ENCODE data around the gene CDKN2B-AS1. TPM values are rescaled to one million over a fixed set of nuclear protein-coding genes. Genes with fewer than 3 reads are reported as not detected.

The CDKN2B-AS1 gene
- total RNA-seq, 1 donor from 2014 or later: 7.1 TPM

- no peak for DNase-seq (ENCODE audit: extremely low read depth, low read depth, low spot score)
Observed at GRCh38 chr9:21982391-21982790, 12.2 kb upstream of the CDKN2B-AS1 start.

GRCh38 chr9:21982861-21983560, 11.6 kb upstream of the CDKN2B-AS1 start:
- no peak for DNase-seq (ENCODE audit: extremely low read depth, low read depth, low spot score)

GRCh38 chr9:21983561-21983935, 11.0 kb upstream of the CDKN2B-AS1 start:
- no peak for DNase-seq (ENCODE audit: extremely low read depth, low read depth, low spot score)

- no peak for DNase-seq (ENCODE audit: extremely low read depth, low read depth, low spot score)
Observed at GRCh38 chr9:21984101-21984500, 10.5 kb upstream of the CDKN2B-AS1 start.

- no peak for DNase-seq (ENCODE audit: extremely low read depth, low read depth, low spot score)
Observed at GRCh38 chr9:21985964-21986667, 8.5 kb upstream of the CDKN2B-AS1 start.

GRCh38 chr9:21988056-21988990, 6.3 kb upstream of the CDKN2B-AS1 start:
- DNase-seq (ENCODE audit: extremely low read depth, low read depth, low spot score): no peak

- no peak for DNase-seq (ENCODE audit: extremely low read depth, low read depth, low spot score)
Observed at GRCh38 chr9:21989440-21990189, 5.0 kb upstream of the CDKN2B-AS1 start.

- DNase-seq (ENCODE audit: extremely low read depth, low read depth, low spot score): no peak
Observed at GRCh38 chr9:21991072-21991959, 3.3 kb upstream of the CDKN2B-AS1 start.

GRCh38 chr9:21993007-21993406, 1.6 kb upstream of the CDKN2B-AS1 start:
- DNase-seq (ENCODE audit: extremely low read depth, low read depth, low spot score): no peak

GRCh38 chr9:21993893-21994555, 567 bp upstream of the CDKN2B-AS1 start, which contains the start of gene CDKN2A:
TSS of gene CDKN2A (minus strand) at chr9:21994392.
- DNase-seq (ENCODE audit: extremely low read depth, low read depth, low spot score): no peak

- no peak for DNase-seq (ENCODE audit: extremely low read depth, low read depth, low spot score)
Observed at GRCh38 chr9:21995006-21995665, 545 bp downstream of the CDKN2B-AS1 start.

- no peak for DNase-seq (ENCODE audit: extremely low read depth, low read depth, low spot score)
Observed at GRCh38 chr9:21995666-21996398, 1.2 kb downstream of the CDKN2B-AS1 start.

GRCh38 chr9:21996438-21996837, 1.8 kb downstream of the CDKN2B-AS1 start:
- DNase-seq (ENCODE audit: extremely low read depth, low read depth, low spot score): no peak

- no peak for DNase-seq (ENCODE audit: extremely low read depth, low read depth, low spot score)
Observed at GRCh38 chr9:21996858-21997257, 2.3 kb downstream of the CDKN2B-AS1 start.

GRCh38 chr9:21997480-21997879, 2.9 kb downstream of the CDKN2B-AS1 start:
- DNase-seq (ENCODE audit: extremely low read depth, low read depth, low spot score): no peak

GRCh38 chr9:21998026-21998425, 3.4 kb downstream of the CDKN2B-AS1 start:
- no peak for DNase-seq (ENCODE audit: extremely low read depth, low read depth, low spot score)

GRCh38 chr9:22002038-22002437, 7.4 kb downstream of the CDKN2B-AS1 start:
- no peak for DNase-seq (ENCODE audit: extremely low read depth, low read depth, low spot score)

Measured in glomerular endothelial cell (primary cell).